Measurements from ENCODE around the gene EMD. TPM values are rescaled to one million over a fixed set of nuclear protein-coding genes. Genes with fewer than 3 reads are reported as not detected.

The EMD gene
- total RNA-seq, 2 experiments from 2014 or later = 66.1 to 68.1 TPM

- H3K27ac Mint-ChIP-seq = no peak overlapping the region
- ATAC-seq (ENCODE audit: low read depth) = no peak
- no peak for DNase-seq
- H3K36me3 Mint-ChIP-seq = peaks cover 7% of the 10 kb centered on the region
- POLR2A ChIA-PET = no interaction called here
- H3K4me1 Mint-ChIP-seq = peaks cover 3% of the 10 kb centered on the region
- H3K9me3 Mint-ChIP-seq = no peaks in the 10 kb centered on the region
- no peaks in the 10 kb centered on the region for H3K27me3 Mint-ChIP-seq
- H3K4me3 Mint-ChIP-seq = no peak overlapping the region
Observed at GRCh38 chrX:154359362-154360154, 19.5 kb upstream of the EMD start.

- Mint-ChIP-seq H3K27ac (no peak overlapping the region), H3K36me3 (peaks cover 9% of the 10 kb centered on the region), H3K9me3 (no peaks in the 10 kb centered on the region), H3K4me1 (peaks cover 6% of the 10 kb centered on the region), H3K4me3 (no peak overlapping the region), H3K27me3 (no peaks in the 10 kb centered on the region)
- POLR2A ChIA-PET = no interaction called here
- no peak for ATAC-seq (ENCODE audit: low read depth)
- DNase-seq = no peak
Observed at GRCh38 chrX:154360155-154360713, 18.9 kb upstream of the EMD start.

- Mint-ChIP-seq H3K9me3 (no peaks in the 10 kb centered on the region), H3K27me3 (no peaks in the 10 kb centered on the region), H3K36me3 (peaks cover 9% of the 10 kb centered on the region), H3K27ac (no peak overlapping the region), H3K4me3 (no peak overlapping the region), H3K4me1 (peaks cover 6% of the 10 kb centered on the region)
- DNase-seq = no peak
- POLR2A ChIA-PET = no interaction called here
- ATAC-seq (ENCODE audit: low read depth) = no peak
Observed at GRCh38 chrX:154362085-154362742, 16.9 kb upstream of the EMD start.

- no peaks in the 10 kb centered on the region for H3K27me3 Mint-ChIP-seq
- DNase-seq (no peak), ATAC-seq (ENCODE audit: low read depth) (no peak)
- peaks cover 12% of the 10 kb centered on the region for H3K4me1 Mint-ChIP-seq
- H3K9me3 Mint-ChIP-seq = no peaks in the 10 kb centered on the region
- H3K4me3 Mint-ChIP-seq = no peak overlapping the region
- no peak overlapping the region for H3K27ac Mint-ChIP-seq
- POLR2A ChIA-PET = no interaction called here
- H3K36me3 Mint-ChIP-seq = peaks cover 8% of the 10 kb centered on the region
Observed at GRCh38 chrX:154363706-154364439, 15.2 kb upstream of the EMD start.

GRCh38 chrX:154365052-154365600, 14.0 kb upstream of the EMD start:
- Mint-ChIP-seq H3K27ac (no peak overlapping the region), H3K9me3 (no peaks in the 10 kb centered on the region), H3K36me3 (peaks cover 8% of the 10 kb centered on the region), H3K4me1 (peaks cover 12% of the 10 kb centered on the region), H3K4me3 (no peak overlapping the region), H3K27me3 (no peaks in the 10 kb centered on the region)
- POLR2A ChIA-PET = no interaction called here
- DNase-seq (no peak), ATAC-seq (ENCODE audit: low read depth) (no peak)

- ATAC-seq (ENCODE audit: low read depth) = no peak
- Mint-ChIP-seq H3K4me3 (no peak overlapping the region), H3K27me3 (no peaks in the 10 kb centered on the region), H3K36me3 (peaks cover 8% of the 10 kb centered on the region), H3K27ac (no peak overlapping the region), H3K9me3 (no peaks in the 10 kb centered on the region), H3K4me1 (peaks cover 12% of the 10 kb centered on the region)
- POLR2A ChIA-PET = no interaction called here
- no peak for DNase-seq
Observed at GRCh38 chrX:154365997-154366665, 13.0 kb upstream of the EMD start.

GRCh38 chrX:154366666-154367055, 12.4 kb upstream of the EMD start:
- DNase-seq (no peak), ATAC-seq (ENCODE audit: low read depth) (no peak)
- Mint-ChIP-seq H3K9me3 (no peaks in the 10 kb centered on the region), H3K27me3 (no peaks in the 10 kb centered on the region), H3K27ac (no peak overlapping the region), H3K4me1 (peaks cover 12% of the 10 kb centered on the region), H3K4me3 (no peak overlapping the region), H3K36me3 (peaks cover 8% of the 10 kb centered on the region)
- POLR2A ChIA-PET = no interaction called here

GRCh38 chrX:154367474-154368308, 11.4 kb upstream of the EMD start:
- H3K27me3 Mint-ChIP-seq = no peaks in the 10 kb centered on the region
- ATAC-seq (ENCODE audit: low read depth) (no peak), DNase-seq (no peak)
- peaks cover 7% of the 10 kb centered on the region for H3K36me3 Mint-ChIP-seq
- peak overlapping the region; percentile 91 for H3K4me3 Mint-ChIP-seq
- POLR2A ChIA-PET = interaction anchor here (0.7 to 2.3 kb wide), 4 partner anchors 10 to 175 kb away, joined by 3 to 13 read pairs (median 4); no protein-coding TSS in a partner anchor
- no peaks in the 10 kb centered on the region for H3K9me3 Mint-ChIP-seq
- peaks cover 12% of the 10 kb centered on the region for H3K4me1 Mint-ChIP-seq
- peak overlapping the region; percentile 85 for H3K27ac Mint-ChIP-seq

- Mint-ChIP-seq H3K36me3 (peaks cover 5% of the 10 kb centered on the region), H3K9me3 (no peaks in the 10 kb centered on the region), H3K27me3 (no peaks in the 10 kb centered on the region), H3K4me3 (peak overlapping the region; percentile 91), H3K4me1 (peaks cover 13% of the 10 kb centered on the region), H3K27ac (peak overlapping the region; percentile 85)
- ATAC-seq (ENCODE audit: low read depth) = peak; percentile 37
- POLR2A ChIA-PET = interaction anchor here (0.7 to 2.3 kb wide), 6 partner anchors 11 to 174 kb away, joined by 3 to 13 read pairs (median 4); partner anchors contain the start of gene EMD
- DNase-seq = peak; percentile 80
Observed at GRCh38 chrX:154368630-154369448, 10.3 kb upstream of the EMD start.

GRCh38 chrX:154369449-154370299, 9.4 kb upstream of the EMD start:
- ATAC-seq (ENCODE audit: low read depth) (peak; percentile 4), DNase-seq (peak; percentile 75)
- Mint-ChIP-seq H3K9me3 (no peaks in the 10 kb centered on the region), H3K4me3 (peak overlapping the region; percentile 91), H3K27ac (peak overlapping the region; percentile 91), H3K27me3 (no peaks in the 10 kb centered on the region), H3K36me3 (peaks cover 5% of the 10 kb centered on the region), H3K4me1 (peaks cover 12% of the 10 kb centered on the region)
- POLR2A ChIA-PET = interaction anchor here (1.2 to 2.3 kb wide), 5 partner anchors 10 to 173 kb away, joined by 3 to 13 read pairs (median 5); partner anchors contain the start of gene EMD

Data from activated naive CD8-positive, alpha-beta T cell treated with anti-CD3 and anti-CD28 coated beads, Interleukin-2, amount 10 ng/mL, durations not matched to agents 7 days and 5 days (primary cell).